Measurements from ENCODE around the gene RNF150.

RNF150 gene

DNA sequence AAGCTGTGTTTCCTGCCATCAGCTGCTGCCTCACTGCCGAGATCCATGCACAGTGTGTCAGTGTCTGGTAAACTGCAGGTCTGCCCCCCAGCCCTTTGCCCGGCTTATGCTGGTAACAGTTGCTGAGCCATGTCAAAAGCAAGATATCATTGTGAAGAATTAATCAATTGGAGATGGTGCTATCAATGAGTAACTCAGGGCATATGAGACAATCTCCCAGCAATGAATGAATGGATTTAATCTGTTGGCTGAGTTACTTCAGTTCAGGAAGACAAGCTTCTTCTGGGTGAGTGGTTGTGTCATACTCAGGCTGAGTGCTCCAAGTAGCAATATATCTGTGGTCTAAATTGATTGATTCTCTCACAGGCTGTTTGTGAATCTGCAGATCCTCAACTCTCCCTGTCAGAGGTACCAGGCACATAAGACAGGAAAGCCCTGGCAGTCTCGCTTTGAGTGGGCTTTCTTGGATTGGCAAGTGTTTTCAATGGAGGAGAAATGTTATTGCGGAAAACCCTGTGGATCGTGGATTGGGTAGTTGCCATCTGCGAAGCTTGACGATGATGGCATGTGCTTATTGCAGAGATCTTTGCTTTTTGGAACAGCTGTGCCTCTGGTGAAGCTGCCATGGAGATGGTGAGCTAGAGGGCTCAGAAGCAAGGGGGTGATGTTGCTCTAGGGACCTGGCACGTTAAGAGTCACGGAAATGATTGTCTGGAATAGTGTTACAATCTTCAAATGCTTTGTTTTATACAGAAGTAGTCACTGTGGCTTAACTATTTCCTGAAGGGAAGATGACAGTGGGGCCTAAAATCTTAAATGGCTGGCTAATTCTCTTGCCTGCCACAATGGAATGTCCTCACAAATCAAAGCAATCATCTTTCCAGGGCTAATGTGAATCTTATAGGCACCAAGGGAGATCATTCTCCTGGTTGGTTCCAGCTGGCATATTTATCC, 229.5 kb downstream of the RNF150 start:
- no peak for DNase-seq

DNA sequence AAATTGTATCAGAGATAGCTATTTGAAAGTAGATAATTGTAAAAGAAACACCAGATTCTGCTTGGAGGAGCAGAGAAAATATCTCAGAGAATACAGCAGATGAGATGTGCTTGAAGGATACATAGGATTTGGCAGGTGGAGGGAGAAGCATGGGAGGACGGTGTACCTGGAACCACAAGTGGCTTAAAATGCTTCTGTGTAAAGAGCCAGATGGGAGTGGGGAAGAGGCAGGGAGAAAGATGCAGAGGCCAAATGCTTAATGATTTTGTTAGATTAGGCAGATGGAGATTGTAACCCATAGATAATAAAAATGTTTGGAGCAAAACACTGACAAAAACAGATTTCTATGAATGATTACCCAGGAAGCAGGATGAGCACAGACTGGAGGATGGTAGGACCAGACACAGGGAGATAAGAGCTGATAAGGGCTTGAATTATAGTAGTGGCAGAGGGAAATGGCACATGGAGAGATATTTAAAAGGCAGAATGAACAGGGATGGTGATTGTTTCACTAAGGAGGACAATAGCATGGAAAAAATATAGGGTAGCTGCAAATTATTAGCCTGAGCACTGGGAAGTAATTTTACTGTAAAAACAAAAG, 231.4 kb downstream of the RNF150 start:
- no peak for DNase-seq

DNA sequence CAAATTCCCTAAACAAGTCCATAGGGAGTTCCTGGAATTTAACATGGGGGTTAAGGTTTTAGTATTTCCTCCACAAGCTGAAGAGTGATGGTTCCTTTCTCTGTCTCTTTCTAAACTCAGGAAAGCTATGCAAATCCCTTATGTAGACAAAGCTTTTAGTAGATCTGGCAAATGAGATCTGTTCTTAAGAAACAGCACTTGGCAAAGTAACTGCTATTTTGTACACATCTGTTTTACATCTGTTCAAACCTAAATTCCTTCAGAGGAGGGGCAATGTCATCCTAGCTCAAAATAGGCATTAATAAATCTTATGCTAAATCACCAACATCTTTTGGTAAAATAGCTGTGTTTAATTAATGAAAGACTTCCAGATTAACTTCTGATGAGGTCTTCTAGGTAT, 239.3 kb downstream of the RNF150 start:
- no peak for DNase-seq

DNA sequence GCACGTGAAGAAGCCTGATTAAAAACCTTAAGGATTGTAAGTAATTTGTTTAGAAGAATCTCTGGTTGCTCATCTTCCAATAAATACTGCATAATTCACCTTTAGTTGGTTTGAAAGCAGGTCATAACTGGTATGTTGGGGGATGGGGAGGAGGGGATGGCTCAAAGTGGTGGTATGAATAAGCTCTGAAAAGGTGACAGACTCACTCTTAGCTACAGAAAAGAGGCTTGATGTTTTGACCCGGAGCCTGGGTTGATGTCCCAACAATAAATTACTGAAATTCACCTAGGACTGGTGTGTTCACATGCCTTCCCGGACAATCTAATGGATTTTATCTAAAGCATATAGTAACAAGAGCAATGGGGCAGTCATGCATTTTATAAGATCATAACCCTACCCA, 245.2 kb downstream of the RNF150 start:
- no peak for DNase-seq

DNA sequence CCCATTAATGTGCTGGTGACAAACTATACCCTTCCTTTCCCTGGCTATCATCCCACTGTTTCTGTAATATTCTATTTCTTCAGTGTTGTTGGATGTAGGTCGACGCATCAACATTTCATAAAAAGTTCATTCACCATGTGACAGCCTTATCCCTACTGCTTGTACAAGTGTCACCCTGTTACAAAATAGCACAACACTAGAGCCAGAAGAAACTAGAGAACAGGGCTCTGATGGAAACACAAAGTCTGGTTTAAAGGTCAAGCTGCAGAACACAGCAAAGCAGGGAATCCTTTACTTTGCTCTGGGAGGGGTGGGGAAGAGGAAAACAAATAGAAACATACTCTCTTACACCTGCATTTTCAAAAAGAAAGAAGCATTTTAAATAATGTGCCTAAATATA, 245.8 kb downstream of the RNF150 start:
- DNase-seq, result no peak

DNA sequence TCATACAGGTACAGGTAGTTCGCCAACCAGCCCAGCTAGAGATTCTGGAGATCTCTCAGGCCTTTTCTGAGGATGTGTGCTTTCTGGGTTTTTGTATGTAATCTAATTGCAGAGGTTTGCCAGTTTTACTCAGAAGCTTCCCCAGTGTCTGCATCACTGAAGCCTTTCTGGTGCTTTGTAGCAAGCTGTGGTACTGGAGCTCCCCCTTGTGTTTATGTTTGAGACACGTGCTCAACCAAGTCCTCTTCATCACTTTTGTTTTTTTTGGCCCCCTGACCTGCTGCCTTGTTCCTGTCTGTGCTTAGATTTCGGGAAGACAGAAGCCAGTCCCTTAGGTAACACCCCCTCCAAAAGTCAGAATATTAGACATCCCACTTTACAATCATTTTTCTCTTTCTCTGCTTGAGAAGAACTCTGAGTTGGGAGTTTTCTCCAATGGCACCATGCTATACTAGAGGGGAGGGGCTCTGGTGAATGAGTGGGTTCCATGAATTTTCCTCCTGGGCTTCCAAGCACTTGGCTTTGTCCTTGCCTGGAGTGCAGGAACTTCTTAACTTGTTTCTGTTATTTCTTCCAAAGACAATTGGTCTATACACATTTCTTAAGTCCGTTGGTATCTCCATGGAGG, 248.7 kb downstream of the RNF150 start:
- DNase-seq, result peak in 1 of 2 donors; percentile 24

DNA sequence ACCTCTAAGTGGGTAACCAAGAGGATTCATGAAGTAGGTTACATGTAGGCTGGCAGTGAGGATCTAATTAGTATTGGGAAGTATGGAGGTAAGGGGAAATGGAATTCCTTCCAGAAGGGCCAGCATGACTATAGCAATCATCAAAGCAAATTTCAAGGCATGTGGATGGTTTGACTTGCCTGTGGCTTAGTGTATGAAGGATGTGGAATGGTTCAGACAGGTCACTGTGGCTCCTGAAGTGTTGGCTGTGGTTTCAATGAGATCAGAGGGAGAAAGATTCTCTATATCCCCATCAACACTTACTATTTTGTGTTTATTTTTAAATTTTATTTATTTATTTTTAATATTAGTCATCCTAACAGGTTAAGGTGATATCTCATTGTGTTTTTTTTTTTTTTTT, 255.5 kb downstream of the RNF150 start:
- DNase-seq, result no peak

DNA sequence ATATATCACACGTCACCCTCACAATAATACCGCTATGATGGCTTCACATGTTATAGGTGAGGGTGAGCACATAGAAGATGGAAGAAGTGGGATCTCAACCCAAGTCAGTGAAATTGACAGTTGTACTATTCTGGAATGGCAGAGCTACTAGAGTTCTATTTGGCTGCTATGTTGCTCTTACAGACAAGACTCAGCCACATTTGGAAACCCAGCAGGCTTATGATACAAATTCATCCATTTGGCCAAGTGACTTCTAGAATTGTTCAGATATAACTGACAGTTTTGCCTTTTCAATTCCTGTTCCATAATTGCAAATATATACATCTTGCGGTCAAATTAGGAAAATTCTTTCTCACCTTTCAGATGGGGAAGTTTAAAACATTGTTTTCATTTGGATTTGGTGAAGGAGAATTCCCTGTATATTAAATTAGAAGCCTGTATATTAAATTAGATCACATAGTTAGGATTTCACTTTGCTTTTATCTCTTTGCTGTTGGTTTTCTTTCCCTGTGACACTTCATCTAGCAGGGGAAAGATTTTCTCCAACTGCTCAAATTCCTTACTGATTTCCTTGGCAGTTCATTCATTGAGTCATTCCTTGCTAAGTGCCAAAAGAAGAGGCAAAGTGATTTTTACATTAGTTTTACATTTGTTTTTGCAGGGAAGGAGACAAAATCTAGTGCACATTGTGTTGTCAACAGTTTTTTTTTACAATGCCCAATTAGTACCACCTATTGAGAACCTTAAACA, 256.5 kb downstream of the RNF150 start:
- DNase-seq, result no peak

DNA sequence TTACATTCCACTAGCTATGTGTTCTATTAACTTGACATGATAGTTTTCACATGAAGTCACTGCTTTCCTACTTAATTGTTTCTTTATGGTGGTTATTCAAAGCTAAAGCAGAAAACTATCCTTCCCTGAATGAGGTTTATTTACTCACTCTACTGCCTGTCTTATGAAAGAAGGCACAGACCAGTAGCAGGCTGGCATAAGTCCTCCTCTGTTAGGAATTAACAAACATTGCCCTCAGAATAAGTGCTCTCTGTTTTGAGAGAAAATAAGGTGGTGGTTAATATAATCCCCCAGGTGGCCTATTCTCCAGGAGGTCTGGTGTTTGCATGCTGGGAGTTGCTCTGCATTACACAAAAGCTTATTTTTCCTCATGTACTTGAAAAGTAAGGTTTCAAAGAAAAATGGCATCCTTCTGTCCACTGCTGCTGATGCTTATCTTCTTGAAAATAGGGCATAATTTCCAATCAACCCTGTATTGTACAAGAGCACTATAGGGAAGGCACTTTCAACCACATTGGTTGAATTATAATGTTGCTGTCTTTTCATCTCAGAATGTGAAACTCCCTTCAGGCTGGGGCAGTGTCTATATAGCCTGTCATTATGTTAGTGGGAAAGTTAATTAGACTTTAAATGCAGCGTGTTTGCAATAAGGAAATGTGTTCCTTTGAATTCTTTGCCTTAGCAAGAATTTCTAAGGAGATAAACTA, 257.4 kb downstream of the RNF150 start:
- DNase-seq, result no peak

DNA sequence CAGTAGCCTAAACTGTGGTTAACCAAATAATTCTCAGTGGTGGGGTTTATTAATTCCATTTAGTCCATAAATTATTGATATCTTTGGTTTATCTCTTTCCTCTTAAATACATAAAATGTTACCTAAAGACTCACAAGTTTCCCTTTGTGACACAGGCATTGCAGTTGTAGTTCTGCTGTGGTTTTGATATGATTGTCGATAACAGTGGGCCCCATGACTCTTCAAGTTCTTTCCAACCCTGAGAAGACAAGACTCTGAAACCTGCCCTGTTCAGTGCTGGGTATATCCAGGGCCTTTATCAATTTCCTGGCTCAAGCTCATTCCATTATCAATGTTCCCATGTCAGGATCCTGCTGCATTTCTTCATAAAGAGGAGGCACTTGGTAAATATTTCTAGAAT, 259.2 kb downstream of the RNF150 start:
- no peak for DNase-seq

DNA sequence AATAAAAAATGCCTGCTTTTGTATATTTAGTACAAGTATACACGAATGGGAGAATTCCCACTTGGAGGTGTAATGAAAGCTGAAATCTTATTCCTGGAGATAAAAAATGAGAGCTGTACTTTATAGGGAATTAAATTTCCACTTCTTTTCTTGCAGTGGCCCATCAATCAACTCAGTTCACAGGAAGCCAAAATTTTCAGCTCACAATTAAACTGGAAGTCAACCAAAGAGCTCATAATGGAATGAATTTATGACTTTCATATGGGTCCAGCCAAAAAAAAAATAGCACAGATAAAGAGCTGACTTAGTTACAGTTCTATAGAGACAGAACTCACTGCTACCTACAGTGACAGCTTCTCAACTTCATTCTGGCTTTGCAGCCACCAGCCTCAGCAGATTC, 261.9 kb downstream of the RNF150 start:
- no peak for DNase-seq

DNA sequence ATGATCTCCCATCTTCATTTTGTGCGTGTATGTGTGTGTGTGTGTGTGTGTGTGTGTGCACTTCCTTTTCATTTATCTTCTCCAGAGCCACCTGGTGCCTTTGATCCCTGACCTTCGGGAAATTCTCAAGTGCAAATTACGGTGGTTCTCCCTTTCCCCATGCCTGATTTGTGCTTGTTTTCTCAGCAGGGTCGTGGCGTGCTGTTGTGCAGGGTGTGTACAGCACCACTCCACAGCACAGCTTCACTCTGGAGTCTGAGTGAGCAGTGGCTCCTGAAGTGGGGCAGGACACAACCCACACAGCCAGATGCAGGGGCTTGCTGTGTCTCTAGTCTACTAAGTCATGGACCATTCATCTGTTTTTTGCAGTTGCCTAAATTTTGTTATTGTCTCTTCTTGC, 262.8 kb downstream of the RNF150 start:
- no peak for DNase-seq

DNA sequence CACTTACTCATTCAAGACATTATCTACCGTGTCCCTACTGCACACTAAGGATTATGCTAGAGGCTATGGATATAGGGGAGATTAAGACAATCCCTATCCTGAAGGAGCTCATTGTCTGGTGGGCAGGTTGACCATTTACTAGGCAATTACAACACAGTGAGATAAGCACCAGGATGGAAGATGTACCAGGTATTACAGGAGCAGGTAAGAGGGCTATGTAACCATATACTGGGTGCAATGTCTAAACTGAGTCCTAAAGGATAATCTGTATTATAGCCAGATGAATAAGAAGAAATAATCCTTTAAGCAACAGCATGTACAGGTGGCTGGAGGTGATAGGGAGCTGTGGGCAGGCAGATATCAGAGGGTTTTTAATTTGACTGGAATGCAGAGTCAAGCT, 263.8 kb downstream of the RNF150 start:
- DNase-seq, result no peak

DNA sequence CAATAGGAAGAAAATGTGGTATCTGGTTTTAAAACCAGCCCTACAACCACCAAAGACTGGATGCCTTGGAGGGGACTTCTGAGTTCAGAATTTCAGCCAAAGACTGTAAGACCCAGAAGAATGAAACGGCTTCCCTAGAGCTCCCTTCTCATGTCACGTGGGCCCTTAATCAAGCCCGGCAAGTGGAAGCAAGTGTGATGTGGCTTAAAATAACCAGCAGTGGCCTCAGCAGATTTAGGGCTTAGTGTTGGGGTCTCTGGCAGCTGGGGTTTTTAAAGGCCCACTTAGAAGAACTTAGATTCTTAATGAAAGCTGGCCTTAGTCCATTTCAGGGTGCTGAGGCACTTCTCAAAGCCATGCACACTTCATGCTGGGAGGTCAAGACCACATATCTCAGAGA, 265.9 kb downstream of the RNF150 start:
- DNase-seq, result no peak

DNA sequence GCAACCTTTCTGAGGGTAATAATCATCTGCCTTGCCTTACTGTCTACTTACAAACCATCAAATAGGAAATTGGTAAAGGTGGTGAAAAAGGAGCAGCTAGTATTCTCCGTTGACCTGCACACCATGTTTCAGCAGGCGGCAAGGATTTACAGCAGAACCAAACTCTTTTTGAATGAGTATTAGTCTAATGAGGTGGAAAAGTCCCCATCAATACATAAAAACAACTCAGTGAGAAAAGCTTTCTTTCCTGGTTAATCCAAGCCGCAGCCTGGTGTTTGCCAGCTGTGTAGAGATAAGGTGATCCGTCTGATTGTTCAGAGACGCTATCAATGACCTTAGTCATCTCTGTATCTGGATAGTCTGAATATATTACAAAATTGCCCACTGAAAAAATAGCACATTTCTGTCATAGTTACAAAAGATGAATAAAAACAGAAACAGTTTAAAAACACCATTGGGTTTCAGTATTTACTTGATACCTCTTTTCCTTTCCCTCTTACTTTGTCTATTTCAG, 266.7 kb downstream of the RNF150 start:
- no peak for DNase-seq

DNA sequence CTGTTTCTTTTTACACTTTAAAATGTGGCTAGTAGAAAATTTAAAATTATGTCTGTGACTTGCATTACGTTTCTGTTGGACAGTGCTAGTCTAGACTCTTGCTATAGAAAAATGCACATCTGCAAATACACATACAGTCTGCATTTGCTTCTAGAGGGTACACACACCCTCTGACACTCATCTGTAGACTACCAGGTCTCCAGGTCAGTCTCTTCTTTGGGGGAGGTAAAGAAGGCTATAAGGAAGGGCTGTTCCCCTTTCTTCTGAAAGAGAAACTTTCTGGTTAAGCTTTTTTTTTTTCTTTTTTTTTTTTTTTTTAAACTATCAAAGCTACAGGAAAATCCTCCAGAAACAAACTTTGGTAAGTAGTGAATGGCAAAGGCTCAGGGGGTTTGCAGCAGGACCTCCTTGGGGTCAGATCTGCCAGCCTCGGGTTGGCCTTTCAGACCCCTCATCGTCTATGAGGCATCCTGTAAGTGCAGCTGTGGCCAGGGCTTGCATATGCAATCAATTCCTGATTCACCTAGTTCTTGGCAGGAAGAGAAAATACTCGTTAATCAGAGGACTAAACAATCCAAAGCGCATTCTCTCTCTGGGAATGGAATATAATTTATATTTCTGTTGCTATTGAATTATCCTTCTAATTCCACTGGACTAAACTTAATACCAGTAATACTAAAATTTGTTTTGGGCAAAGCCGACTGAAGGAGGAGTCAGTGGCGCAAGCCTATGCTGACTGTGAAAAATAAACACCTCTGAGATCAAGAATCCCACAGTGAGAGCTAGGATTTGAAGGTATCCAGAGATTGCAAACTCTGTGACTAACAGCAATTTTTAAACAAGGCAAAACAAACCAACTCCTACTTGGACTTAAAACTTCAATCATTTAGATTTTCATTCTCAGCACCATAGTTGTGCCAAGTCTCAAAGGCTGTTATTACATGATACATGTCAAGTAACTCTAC, 267.7 kb downstream of the RNF150 start:
- DNase-seq, result no peak

DNA sequence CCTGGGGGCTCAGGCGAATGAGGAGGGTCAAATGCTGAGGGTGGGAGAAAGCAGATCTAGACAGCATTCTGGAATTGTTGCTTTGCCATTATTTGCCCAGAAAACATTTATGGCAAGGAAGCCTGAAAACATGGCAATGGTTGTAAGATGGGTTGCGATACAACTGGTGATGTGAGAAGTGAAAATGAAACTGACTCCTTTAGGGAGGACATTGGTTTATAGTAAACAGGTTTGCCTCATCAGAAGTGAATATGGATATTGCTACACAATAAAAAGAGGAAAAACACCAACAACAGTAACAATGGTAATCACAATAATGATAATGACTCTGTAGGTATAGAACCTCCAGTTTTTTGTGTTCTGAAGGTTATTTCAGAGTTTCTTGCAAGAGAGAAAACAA, 270.1 kb downstream of the RNF150 start:
- DNase-seq, result no peak

DNA sequence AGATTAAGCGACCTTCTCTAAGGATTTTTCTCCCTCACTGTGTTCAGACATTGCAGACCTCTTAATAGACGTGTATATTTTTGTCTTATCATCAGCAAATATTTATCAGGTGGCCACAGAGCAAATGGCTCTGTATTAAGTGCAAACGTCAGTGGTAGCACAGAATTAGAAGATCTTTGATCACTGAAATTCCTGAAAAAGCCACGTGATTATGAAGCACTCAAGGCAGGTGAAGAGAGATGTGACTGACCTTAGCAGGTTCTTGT, 271.2 kb downstream of the RNF150 start:
- DNase-seq, result no peak

DNA sequence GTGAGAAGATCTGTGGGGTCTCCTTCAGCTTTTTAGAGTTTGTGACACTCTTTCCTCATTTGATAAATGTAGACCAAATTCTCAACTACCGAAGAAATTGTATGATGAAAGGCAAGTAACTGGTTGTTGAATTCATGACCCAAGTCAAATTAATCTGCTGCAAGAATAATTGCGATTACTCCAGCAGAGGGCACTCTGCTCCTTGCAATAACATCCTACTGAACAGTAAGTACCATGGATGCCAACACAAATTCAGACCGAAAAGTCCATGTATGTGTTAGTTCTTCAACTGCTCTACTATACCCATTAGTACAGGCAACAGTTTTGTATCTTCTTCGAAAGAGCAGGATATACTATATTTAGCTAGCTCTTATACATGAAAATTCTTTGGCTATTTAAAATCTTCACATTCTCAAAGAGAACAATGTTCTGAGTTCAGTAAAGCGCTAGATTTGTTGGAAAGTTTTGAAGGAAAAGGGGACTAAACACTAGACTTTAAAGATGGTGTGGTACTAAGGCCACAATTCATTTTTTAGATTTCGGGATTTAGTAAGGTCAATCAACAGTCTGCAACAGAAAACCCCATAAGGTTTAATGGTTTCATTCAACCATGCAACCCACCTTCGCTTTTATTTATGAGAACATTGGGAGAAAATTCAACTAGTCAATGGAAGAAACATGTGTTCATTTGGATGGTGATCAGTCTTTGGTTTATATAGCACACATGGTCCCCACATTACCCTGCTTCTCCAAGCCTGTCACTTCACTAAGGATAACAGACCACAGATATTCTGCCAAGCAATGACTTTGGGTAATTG, 271.7 kb downstream of the RNF150 start:
- DNase-seq, result peak in 1 of 2 donors; percentile 11

DNA sequence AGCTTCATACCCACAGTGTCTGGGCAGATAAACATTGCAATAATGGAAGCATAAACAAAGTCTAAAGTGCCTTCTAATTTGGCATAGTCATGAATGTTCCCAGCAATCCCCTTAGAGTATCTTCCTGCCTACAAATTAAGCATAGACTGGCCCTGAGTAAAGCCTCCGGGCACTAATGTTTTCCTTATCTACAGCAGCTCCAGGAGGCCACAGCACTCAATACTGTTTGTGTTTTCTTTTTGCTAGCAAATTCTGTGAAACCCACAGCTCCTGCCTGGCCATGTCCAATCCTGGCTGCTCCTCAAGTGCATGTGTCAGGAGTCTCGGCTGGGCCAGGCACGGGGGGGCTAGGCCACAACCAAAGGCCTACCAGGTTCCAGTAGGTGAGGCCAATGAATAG, 274.4 kb downstream of the RNF150 start:
- DNase-seq, result no peak

DNA sequence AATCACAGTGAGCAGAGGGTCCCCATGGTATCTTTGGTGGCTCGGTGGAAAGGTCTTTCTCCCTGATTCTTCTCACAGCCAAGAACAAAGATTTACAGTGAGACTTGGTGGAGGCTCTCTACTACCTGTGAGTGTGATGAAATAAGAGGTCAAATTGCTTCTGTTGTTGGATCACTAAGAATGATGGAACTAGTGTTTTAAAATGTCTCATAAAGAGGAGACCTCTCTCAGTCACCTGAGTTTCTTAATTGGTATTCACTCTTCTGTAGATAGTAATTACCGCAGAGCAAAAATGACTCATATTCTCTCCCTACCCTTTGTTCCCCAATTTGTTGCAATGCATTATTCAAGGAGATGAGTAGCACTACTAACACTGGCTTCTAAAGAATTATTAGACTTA, 276.2 kb downstream of the RNF150 start:
- DNase-seq, result no peak

All from bone marrow (tissue), 2 donors.